Hepatocyte (in vitro differentiated cells): ENCODE data around the gene TGFBI.

ENCODE experiments used
- EZH2 ChIP-seq: fragments of 200-600 bp; sonication (generic); IDR thresholded peaks from 2 replicates; pipeline ENCODE4 v1.6.1; 2016; ENCODE audit warnings: antibody characterized with exemption, mild to moderate bottlenecking, borderline replicate concordance
- EZH2phosphoT487 ChIP-seq: fragments of 200-600 bp; sonication (generic); IDR thresholded peaks from one replicate; pipeline ENCODE4 v1.6.1; 2018; ENCODE audit warnings: antibody characterized with exemption, mild to moderate bottlenecking, low read depth, moderate library complexity; ENCODE audit not compliant: unreplicated experiment, severe bottlenecking
- TF ChIP-seq, protein P1 (sequence below): fragments of 200-600 bp; sonication (generic); IDR thresholded peaks from 2 replicates; pipeline ENCODE4 v1.5.1; 2016; ENCODE audit warnings: antibody characterized with exemption, mild to moderate bottlenecking; ENCODE audit not compliant: poor library complexity

- TF ChIP-seq, protein P1, sequence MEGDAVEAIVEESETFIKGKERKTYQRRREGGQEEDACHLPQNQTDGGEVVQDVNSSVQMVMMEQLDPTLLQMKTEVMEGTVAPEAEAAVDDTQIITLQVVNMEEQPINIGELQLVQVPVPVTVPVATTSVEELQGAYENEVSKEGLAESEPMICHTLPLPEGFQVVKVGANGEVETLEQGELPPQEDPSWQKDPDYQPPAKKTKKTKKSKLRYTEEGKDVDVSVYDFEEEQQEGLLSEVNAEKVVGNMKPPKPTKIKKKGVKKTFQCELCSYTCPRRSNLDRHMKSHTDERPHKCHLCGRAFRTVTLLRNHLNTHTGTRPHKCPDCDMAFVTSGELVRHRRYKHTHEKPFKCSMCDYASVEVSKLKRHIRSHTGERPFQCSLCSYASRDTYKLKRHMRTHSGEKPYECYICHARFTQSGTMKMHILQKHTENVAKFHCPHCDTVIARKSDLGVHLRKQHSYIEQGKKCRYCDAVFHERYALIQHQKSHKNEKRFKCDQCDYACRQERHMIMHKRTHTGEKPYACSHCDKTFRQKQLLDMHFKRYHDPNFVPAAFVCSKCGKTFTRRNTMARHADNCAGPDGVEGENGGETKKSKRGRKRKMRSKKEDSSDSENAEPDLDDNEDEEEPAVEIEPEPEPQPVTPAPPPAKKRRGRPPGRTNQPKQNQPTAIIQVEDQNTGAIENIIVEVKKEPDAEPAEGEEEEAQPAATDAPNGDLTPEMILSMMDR, result no peak
- TF ChIP-seq EZH2phosphoT487, result no peak
- TF ChIP-seq EZH2, result no peak
These were observed 27.9 kb upstream of the TGFBI start for GRCh38 chr5:136000932-136001331.
